HG03354 (cell line): ENCODE data around the gene KCNS1.

ENCODE experiments used
- ATAC-seq: cut with Tn5 transposase; IDR thresholded peaks from one replicate; pipeline ENCODE4 v1.9.1; 2021; ENCODE audit warnings: mild to moderate bottlenecking; ENCODE audit not compliant: unreplicated experiment, poor library complexity, severe bottlenecking

The KCNS1 gene

DNA sequence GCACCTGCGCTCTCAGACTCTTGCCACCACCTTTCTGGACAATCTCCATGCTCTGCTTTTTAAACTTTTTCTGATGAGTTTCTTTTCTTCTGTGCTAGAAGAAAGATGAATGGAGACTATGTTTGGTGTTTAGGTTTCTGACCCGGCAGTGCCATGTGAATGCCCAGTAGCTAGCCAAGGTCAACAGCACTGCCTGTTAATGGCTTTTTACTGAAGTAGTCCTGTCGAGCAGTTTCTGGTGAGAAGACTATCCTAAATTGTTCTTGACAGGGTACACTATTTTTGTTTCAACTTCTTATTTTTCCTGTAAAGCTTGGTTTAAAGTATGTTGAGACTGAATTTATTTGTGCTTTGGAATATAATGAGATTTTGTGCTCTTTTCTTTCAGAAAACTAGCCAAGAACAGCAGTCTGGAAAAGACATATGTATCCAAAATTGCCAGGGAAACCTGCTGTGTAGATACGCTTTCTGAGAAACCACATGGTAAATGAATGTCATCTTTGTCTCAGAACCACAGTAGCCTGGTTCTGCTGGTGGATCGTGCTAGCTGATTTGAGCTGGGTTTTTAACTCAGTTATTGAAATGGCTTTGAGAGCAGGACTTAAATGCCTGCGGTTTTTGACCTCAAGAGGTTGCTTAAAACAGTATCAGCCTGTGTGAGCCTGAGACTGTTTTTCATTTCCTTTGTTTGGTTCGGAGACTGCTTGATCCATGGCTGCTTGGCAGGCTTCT, 48.1 kb downstream of the KCNS1 start:
- ATAC-seq = peak; percentile 60

DNA sequence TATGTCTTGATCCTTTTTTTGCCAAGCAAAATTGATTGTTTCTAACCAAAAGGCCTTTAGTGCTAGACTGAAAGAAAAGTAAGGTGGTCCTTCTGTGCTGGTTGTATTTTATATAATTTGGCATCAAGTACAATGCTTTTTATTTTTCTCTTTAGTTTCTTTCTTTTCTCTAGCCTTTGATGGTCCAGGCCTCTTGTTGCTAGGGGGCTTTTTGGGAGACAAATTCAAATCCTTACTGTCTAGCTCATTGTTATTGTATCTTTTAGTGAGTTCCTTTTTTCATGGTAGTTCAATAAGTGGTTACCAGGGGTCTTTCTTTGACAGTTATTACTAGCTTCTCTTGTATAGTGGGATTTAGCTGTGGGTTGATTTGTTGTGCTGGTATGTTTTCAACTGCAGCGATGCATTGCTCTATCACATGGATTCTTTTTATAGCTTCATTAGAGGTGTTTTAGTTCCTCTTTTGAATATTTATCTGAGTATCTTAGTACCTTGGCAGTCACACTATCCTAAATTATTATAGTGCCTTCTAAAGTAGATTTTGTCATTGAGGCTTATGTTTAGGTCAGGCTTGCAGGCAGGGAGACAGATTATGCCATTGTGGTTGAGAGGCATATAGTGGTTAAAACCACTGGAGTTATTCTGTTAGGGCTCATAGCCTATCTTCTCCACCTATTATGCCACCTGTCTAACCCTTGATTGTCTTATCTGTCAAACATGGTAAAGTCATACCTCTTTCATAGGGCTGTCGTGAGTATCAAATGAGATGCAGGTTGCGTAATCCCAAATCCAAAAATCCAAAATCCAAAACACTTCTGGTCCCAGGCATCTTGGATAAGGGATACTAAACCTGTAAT, 49.5 kb downstream of the KCNS1 start:
- ATAC-seq = no peak

DNA sequence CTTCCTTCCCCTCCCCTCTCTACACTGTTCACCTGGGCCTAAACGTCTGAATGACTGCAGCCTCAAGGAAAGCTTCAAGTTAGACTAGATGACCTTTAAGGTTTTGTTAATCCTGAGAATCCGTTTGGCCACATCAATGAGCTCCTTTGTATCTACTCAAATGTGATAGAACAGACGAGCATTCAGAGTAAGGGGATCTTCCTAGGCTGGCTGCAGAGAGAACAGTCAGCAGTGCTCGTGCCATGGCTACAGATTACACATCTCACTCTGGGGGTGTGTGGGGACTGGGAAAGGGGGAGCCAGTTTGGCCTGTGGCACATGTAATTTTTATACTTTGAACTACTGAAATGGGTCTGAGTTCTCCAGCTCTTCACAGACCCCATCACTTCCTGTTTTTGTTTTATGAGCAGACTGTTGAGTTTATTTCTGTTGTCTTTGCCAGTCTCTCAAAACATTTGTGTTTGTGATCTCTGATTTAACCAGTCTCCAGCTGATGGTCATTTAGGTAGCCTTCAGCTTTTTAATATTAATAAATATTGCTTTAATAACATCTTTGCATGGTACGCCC, 50.9 kb downstream of the KCNS1 start:
- no peak for ATAC-seq

DNA sequence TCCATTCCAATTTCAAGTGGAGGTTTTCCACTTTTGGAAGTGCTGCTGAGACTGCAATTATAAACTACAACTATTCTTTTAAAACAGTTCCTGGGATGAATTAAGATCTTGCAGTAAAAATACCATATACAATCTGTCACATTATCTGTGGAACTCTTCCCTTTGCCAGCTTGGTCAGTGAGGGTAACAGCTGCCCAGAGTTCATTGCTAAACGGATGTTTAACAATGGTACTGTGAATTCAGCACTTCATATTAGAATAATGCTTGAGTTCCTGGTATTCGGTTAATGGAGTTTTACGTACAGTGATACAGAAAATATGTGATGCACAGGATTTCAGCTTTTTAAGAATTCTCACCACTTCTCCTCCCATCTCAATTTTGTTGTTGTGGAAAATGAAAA, 51.5 kb downstream of the KCNS1 start:
- ATAC-seq = no peak

DNA sequence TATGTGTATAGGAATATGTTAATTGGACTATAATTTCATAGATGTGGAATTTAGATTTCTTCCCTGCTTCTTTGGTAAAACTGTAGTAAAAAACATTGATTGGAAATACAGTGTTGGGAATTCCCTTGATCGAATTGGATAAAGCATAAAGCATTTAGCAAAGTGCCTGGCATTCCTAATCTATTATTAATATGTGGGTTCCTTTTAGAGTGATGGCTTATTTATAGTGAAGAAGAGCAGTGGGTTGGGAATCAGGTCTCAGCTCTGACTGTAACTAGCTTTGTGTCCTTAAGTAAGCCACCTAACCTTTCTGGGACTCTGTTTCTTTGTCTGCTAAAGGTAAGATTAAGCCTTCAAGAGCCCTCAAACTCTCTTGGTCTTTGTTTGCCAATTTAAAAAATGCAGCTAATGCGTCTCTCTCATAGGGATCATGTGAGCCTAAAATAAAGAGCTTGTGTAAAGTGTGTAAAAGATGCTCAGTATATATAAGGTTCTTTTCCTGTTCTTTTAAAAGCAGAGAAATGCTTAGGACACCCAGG, 53.3 kb downstream of the KCNS1 start:
- ATAC-seq = no peak

DNA sequence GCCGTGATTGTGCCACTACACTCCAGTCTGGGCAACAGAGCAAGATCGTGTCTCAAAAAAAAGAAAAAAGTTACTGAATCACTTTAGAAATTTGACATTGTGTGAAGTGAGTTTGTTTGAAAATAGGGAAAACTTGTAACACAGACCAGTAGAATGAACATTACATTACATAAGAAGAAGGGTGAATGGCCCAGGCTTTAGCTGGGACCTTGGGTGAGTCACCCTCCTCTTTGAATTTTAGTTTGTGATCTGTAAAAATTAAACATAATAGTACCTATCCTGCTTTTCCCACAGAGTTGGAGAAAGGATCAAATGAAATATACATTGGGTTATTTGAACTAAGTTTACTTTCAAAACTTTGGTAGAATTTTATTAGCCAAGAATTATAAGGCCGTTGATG, 56.3 kb downstream of the KCNS1 start:
- ATAC-seq = no peak

DNA sequence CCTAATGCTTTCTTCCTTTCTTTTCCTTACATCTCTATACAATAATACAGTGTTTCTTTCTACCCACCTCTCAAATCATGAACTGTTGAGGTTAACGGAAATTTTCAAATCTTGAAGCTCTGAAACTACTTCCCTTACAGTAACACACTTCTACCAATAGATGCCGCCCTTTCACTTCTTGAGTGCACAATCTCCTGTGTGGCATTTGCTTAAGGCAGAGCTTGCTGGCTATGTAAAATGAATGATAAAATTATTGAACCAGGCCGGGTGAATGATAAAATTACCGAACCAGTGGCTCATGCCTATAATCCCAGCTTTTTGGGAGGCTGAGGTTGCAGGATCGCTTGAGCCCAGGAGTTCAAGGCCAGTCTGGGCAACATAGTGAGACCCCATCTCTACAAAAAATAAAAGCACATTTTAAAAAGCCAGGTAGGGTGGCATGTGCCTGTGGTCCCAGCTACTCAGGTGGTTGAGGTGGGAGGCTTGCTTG, 56.8 kb downstream of the KCNS1 start:
- peak; percentile 57 for ATAC-seq

DNA sequence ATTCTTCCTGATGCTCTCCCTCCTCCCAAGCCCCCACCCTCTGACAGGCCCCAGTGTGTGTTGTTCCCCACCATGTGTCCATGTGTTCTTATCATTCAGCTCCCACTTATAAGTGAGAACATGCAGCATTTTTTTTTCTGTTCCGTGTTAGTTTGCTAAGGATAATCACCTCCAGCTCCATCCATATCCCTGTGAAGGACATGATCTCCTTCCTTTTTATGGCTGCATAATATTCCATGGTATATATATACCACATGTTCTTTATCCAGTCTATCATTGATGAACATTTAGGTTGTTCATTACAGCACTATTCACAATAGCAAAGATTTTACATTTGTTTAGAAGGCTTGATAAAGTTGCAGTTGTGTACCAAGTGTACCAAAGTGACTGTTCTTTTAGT, 57.9 kb downstream of the KCNS1 start:
- no peak for ATAC-seq
